ENCODE results near the gene GALNT1. TPM values are rescaled to one million over a fixed set of nuclear protein-coding genes. Genes with fewer than 3 reads are reported as not detected.

GALNT1 gene
- total RNA-seq, 1 experiment from 2014 or later = 54.7 TPM

GRCh38 chr18:35592298-35592697 lies 10.8 kb downstream of the GALNT1 start (continued):
- TF ChIP-seq SIN3A (IDR thresholded peaks at IDR 0.05; ENCODE audit: low read depth) = no peak
- no peak for TF ChIP-seq EZH2phosphoT487 (IDR thresholded peaks at IDR 0.05; ENCODE audit: borderline replicate concordance)

GRCh38 chr18:35593859-35594258 lies 12.3 kb downstream of the GALNT1 start:
- Histone ChIP-seq H3K27ac (ENCODE audit: low read depth, low read length) (no peak overlapping the region), H4K20me1 (ENCODE audit: insufficient read depth) (no peaks in the 10 kb centered on the region), H3K9ac (ENCODE audit: low read length) (no peak overlapping the region), H3K79me2 (ENCODE audit: insufficient read depth, low read length) (peaks cover 41% of the 10 kb centered on the region), H3K36me3 (ENCODE audit: control insufficient read depth in 1 of 2, insufficient read depth in 2 of 2, low read length in 2 of 2) (no peaks in the 10 kb centered on the region), H3K9me2 (ENCODE audit: insufficient read depth) (no peaks in the 10 kb centered on the region), H3K9me3 (ENCODE audit: control insufficient read depth in 1 of 2, insufficient read depth in 1 of 2, low read depth in 1 of 2, low read length in 2 of 2) (no peaks in the 10 kb centered on the region), H3K4me2 (ENCODE audit: low read length) (no peak overlapping the region), H3K4me1 (ENCODE audit: control insufficient read depth in 1 of 2, insufficient read depth in 2 of 2, low read length in 2 of 2) (no peaks in the 10 kb centered on the region), H3K4me3 (replicated peaks in 1 of 2; ENCODE audit: low read depth in 1 of 2, low read length in 2 of 2) (no peak overlapping the region), H3K27me3 (ENCODE audit: insufficient read depth, low read length) (no peaks in the 10 kb centered on the region), H2AFZ (ENCODE audit: low read depth, low read length, poor library complexity, severe bottlenecking) (no peak overlapping the region)
- ChIA-PET POLR2A (no interaction called here), CTCF (no interaction called here), RAD21 (ENCODE audit: low non-redundant PET in 1 of 2, low total read pairs in 2 of 2, uncharacterized antibody in 2 of 2, unreplicated experiment in 2 of 2) (no interaction called here)
- DNase-seq (ENCODE audit: low read depth, low spot score) (no peak), ATAC-seq (no peak)
- no TSS peak for BruUV-seq (replicated peaks)
- no peak for TF ChIP-seq SRF (IDR thresholded peaks at IDR 0.05; ENCODE audit: low read depth)
- TF ChIP-seq MAX (IDR thresholded peaks at IDR 0.05) = no peak
- TF ChIP-seq EZH2 (IDR thresholded peaks at IDR 0.05) = no peak
- TF ChIP-seq POLR2AphosphoS5 (IDR thresholded peaks at IDR 0.05; ENCODE audit: low read depth, low read length) = no peak
- no peak for TF ChIP-seq FOSL1 (IDR thresholded peaks at IDR 0.05; ENCODE audit: low read depth)
- no peak for TF ChIP-seq ZFX (IDR thresholded peaks at IDR 0.05)
- intact Hi-C loops (cut with micrococcal nuclease) = no loop called here

GRCh38 chr18:35597758-35598157 lies 16.2 kb downstream of the GALNT1 start:
- Histone ChIP-seq H4K20me1 (ENCODE audit: insufficient read depth) (no peaks in the 10 kb centered on the region), H3K9me3 (ENCODE audit: control insufficient read depth in 1 of 2, insufficient read depth in 1 of 2, low read depth in 1 of 2, low read length in 2 of 2) (0 out of 4 replicates have a peak, but pooled peaks cover 0 to 3% of the 10 kb centered on the region in 2 experiments), H3K4me2 (ENCODE audit: low read length) (no peak overlapping the region), H3K9me2 (ENCODE audit: insufficient read depth) (no peaks in the 10 kb centered on the region), H3K9ac (ENCODE audit: low read length) (no peak overlapping the region), H3K27me3 (ENCODE audit: insufficient read depth, low read length) (no peaks in the 10 kb centered on the region), H3K79me2 (ENCODE audit: insufficient read depth, low read length) (peaks cover 41% of the 10 kb centered on the region), H3K4me3 (replicated peaks in 1 of 2; ENCODE audit: low read depth in 1 of 2, low read length in 2 of 2) (no peak overlapping the region), H2AFZ (ENCODE audit: low read depth, low read length, poor library complexity, severe bottlenecking) (no peak overlapping the region), H3K4me1 (ENCODE audit: control insufficient read depth in 1 of 2, insufficient read depth in 2 of 2, low read length in 2 of 2) (no peaks in the 10 kb centered on the region), H3K36me3 (ENCODE audit: control insufficient read depth in 1 of 2, insufficient read depth in 2 of 2, low read length in 2 of 2) (no peaks in the 10 kb centered on the region), H3K27ac (ENCODE audit: low read depth, low read length) (no peak overlapping the region)
- TF ChIP-seq RAD21 (IDR thresholded peaks at IDR 0.05; ENCODE audit: low read depth) (no peak), CTCF (IDR thresholded peaks at IDR 0.05 in 2 of 3, conservative IDR thresholded peaks at IDR 0.05 in 1 of 3; ENCODE audit: borderline replicate concordance in 1 of 3, insufficient read depth in 1 of 3, low read depth in 2 of 3, low read length in 2 of 3) (no peak), ELF1 (IDR thresholded peaks at IDR 0.05; ENCODE audit: borderline replicate concordance, low read depth) (no peak), FOSL1 (IDR thresholded peaks at IDR 0.05; ENCODE audit: low read depth) (no peak), POLR2A (IDR thresholded peaks at IDR 0.05; ENCODE audit: borderline replicate concordance, extremely low read depth, insufficient read depth, insufficient read length) (no peak), EZH2phosphoT487 (IDR thresholded peaks at IDR 0.05; ENCODE audit: borderline replicate concordance) (no peak), ZNF274 (IDR thresholded peaks at IDR 0.05; ENCODE audit: low read depth, low read length) (no peak)
- POLR2A ChIA-PET = no interaction called here
- CTCF ChIA-PET = no interaction called here
- intact Hi-C loops (cut with micrococcal nuclease) = no loop called here
- ATAC-seq = no peak
- RAD21 ChIA-PET (ENCODE audit: low non-redundant PET in 1 of 2, low total read pairs in 2 of 2, uncharacterized antibody in 2 of 2, unreplicated experiment in 2 of 2) = interaction anchor here in 1 of 2 experiments (0.6 kb wide), 1 partner anchor 15 kb away, joined by 3 read pairs; no protein-coding TSS in a partner anchor
- DNase-seq (ENCODE audit: low read depth, low spot score) = no peak
- no TSS peak for BruUV-seq (replicated peaks)
